PFSK-1 (cell line): Measurements from ENCODE around the gene TMEM61.

Experiments
- FOXP2 ChIP-seq: optimal IDR thresholded peaks from 2 replicates; pipeline ENCODE3; 2011; ENCODE audit warnings: borderline replicate concordance, control low read depth, inconsistent platforms; ENCODE audit not compliant: insufficient read depth; ENCODE audit errors: extremely low read length, extremely low read depth
- POLR2AphosphoS5 ChIP-seq: IDR thresholded peaks from 2 replicates; pipeline ENCODE4 v1.6.1; 2012; ENCODE audit warnings: low read depth, mild to moderate bottlenecking, control low read depth, low read length, moderate library complexity
- REST ChIP-seq, 2 experiments: IDR thresholded peaks; 2 replicates each; pipeline versions ENCODE4 v1.6.1 to v1.8.0; 2011 to 2012; ENCODE audit warnings: low read depth in 2 of 2, low read length in 2 of 2, control low read depth in 1 of 2, inconsistent platforms in 1 of 2, mild to moderate bottlenecking in 1 of 2, moderate library complexity in 1 of 2; ENCODE audit not compliant: insufficient read depth in 1 of 2
- SIN3A ChIP-seq: IDR thresholded peaks from 2 replicates; pipeline ENCODE4 v1.6.1; 2012; ENCODE audit warnings: mild to moderate bottlenecking, low read length, moderate library complexity, borderline replicate concordance; ENCODE audit not compliant: insufficient read depth
- TAF1 ChIP-seq: IDR thresholded peaks from 2 replicates; pipeline ENCODE4 v1.6.1; 2012; ENCODE audit warnings: low read length, control low read depth, borderline replicate concordance; ENCODE audit not compliant: insufficient read depth

Gene TMEM61

DNA sequence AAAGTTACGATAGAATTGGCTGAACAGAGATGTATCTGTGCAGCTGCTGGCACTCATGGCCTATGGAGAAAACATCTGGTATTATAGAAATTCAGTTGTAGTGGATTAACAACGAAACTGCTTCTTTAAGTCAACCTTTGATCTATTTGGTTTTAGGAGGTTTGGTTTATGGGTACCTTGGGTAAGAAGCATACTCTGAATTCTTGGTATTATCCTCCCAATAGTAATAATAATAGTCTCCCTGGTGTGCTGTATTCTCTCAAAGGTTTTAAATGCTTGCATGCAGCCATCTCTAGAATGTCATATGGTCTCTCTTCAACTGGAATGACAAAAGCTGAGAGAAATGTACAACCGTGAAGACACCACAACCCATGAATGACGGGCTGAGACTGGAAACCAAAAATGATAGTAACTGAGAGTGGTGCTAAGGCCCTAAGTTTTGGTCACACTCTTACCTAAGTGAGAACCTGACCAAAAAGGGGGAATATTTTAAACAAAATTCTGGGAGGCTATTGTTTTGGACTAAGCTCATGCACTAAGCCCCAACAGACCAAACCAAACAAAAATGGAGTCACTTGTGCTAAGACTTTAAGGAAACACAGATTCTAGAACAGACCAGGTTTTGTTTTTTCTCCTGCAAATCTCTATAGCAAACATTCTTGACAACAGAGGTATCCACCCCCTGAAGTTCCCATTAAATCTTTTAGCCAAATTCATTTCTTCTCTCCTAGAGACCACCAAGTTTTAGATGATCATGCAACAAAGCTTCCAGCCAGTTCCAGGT is 17.6 kb upstream of the TMEM61 start:
- TF ChIP-seq POLR2AphosphoS5 (no peak), FOXP2 (no peak), TAF1 (no peak), SIN3A (no peak), REST (IDR thresholded peaks at IDR 0.05; ENCODE audit: insufficient read depth in 1 of 2, low read depth in 2 of 2, low read length in 2 of 2) (no peak)

DNA sequence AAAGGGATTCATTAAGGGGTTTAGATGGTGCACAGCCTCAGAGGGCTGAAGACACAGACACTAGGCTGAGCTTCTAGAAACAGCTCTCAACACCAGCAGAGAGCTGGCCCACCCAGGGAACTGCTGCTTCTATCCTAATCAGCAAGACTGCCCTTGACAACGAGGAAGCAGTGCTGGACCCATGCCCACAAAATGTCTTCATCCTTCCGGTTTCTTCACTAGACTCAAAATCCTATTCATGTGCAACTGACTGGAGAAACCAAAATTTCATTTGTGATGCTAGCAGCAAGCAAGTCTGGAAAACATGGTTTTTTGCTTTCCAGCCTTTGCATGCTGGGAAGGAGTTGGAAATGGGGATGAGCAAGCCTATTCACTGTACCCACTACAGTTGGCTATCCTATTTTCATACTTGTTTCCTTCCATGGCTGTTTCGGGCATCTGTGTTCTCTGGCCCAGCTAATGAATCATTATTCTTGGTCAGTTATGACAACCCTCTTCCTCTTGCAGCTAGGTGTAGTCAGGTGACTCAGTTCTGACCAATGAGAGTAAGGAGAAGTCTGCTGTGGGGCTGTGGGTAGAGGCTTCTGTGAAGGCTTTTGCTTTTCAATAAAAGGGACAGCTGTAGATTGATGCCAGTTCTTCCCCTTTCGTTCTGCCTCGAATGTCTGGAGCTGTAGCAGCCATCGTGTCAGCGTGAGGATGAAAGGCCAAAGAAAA is 14.6 kb upstream of the TMEM61 start:
- TF ChIP-seq REST (IDR thresholded peaks at IDR 0.05; ENCODE audit: insufficient read depth in 1 of 2, low read depth in 2 of 2, low read length in 2 of 2) (no peak), TAF1 (no peak), FOXP2 (no peak), SIN3A (no peak), POLR2AphosphoS5 (no peak)

DNA sequence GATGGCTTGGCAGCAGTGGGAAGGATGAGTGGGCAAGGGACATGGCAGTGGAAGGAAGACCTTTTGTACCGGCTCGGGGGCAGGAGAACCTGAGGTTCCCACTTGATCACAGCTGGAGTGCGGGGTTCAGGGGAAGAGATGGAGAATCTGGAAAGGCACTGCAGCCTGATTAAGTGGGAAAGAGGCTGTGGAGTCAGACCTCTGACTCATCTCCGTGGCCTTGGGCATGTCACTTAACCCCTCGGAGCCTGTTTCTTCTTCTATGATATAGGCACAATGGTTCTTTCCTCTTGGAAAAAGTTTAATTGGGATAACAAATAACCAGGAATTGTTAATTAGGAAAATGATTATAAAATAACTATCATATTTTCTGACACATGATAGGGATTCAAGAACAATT is 13.1 kb upstream of the TMEM61 start:
- TF ChIP-seq POLR2AphosphoS5 (no peak), REST (IDR thresholded peaks at IDR 0.05; ENCODE audit: insufficient read depth in 1 of 2, low read depth in 2 of 2, low read length in 2 of 2) (no peak), SIN3A (no peak), TAF1 (no peak), FOXP2 (no peak)

DNA sequence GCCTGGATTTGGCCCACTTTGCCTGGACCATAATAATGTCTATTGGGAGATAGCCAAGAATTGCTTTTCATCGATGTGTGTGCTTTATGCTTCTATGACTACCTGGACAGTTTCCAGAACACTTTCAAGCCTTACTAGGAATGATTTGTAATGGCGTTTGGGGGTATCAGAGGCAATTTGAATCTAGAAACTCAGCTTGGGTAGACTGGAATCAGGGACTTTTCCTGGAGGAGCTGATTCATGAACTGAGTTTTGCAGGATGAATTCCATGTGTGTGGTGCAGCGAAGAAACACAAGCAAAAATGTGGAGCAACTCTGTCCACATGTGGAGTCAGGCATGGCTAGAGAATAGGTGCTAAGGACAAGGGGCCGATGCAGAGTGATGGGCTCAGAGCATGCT is 11.9 kb upstream of the TMEM61 start:
- TF ChIP-seq SIN3A (no peak), TAF1 (no peak), REST (IDR thresholded peaks at IDR 0.05; ENCODE audit: insufficient read depth in 1 of 2, low read depth in 2 of 2, low read length in 2 of 2) (no peak), FOXP2 (no peak), POLR2AphosphoS5 (no peak)

- TF ChIP-seq FOXP2 (no peak), POLR2AphosphoS5 (no peak)
Observed at GRCh38 chr1:54969879-54970278, 10.5 kb upstream of the TMEM61 start.
